Ishikawa (cell line): ENCODE results near the gene PSMD14.

Experiments used
- CEBPB ChIP-seq: IDR thresholded peaks from 2 replicates; pipeline ENCODE4 v1.6.1; 2012
- CREB1 ChIP-seq: IDR thresholded peaks from 2 replicates; pipeline ENCODE4 v1.6.1; 2012; ENCODE audit warnings: low read depth
- EGR1 ChIP-seq: IDR thresholded peaks from 2 replicates; pipeline ENCODE4 v1.6.1; 2012
- EP300 ChIP-seq: IDR thresholded peaks from 2 replicates; pipeline ENCODE4 v1.6.1; 2012; ENCODE audit warnings: borderline replicate concordance
- FOXM1 ChIP-seq: IDR thresholded peaks from 2 replicates; pipeline ENCODE4 v1.6.1; 2012; ENCODE audit warnings: low read depth, borderline replicate concordance
- MAX ChIP-seq: IDR thresholded peaks from 2 replicates; pipeline ENCODE4 v1.6.1; 2012
- NFIC ChIP-seq: IDR thresholded peaks from 2 replicates; pipeline ENCODE4 v1.6.1; 2012
- RAD21 ChIP-seq: IDR thresholded peaks from 2 replicates; pipeline ENCODE4 v1.6.1; 2012; ENCODE audit warnings: low read depth
- TAF1 ChIP-seq: IDR thresholded peaks from 2 replicates; pipeline ENCODE4 v1.6.1; 2012; ENCODE audit warnings: low read depth, mild to moderate bottlenecking
- TCF12 ChIP-seq: IDR thresholded peaks from 2 replicates; pipeline ENCODE4 v1.6.1; 2012; ENCODE audit warnings: low read depth
- TEAD4 ChIP-seq: IDR thresholded peaks from 2 replicates; pipeline ENCODE4 v1.6.1; 2012
- YY1 ChIP-seq: IDR thresholded peaks from 2 replicates; pipeline ENCODE4 v1.6.1; 2012; ENCODE audit warnings: low read depth
- ZBTB7A ChIP-seq: IDR thresholded peaks from 2 replicates; pipeline ENCODE4 v1.6.1; 2012; ENCODE audit warnings: low read depth
- TF ChIP-seq, protein P1 (sequence below): IDR thresholded peaks from 2 replicates; pipeline ENCODE4 v1.6.1; 2012
- TF ChIP-seq, protein P2 (sequence below): IDR thresholded peaks from 2 replicates; pipeline ENCODE4 v1.6.1; 2012; ENCODE audit warnings: low read depth, mild to moderate bottlenecking

Gene PSMD14

GRCh38 chr2:161425728-161426454 is 117.7 kb downstream of the PSMD14 start:
- TF ChIP-seq ZBTB7A (no peak), FOXM1 (no peak), EGR1 (no peak)
- TF ChIP-seq, protein P1, sequence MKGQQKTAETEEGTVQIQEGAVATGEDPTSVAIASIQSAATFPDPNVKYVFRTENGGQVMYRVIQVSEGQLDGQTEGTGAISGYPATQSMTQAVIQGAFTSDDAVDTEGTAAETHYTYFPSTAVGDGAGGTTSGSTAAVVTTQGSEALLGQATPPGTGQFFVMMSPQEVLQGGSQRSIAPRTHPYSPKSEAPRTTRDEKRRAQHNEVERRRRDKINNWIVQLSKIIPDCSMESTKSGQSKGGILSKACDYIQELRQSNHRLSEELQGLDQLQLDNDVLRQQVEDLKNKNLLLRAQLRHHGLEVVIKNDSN: no peak

- TF ChIP-seq CEBPB (no peak), NFIC (no peak), EP300 (no peak), CREB1 (no peak)
- TF ChIP-seq, protein P2, sequence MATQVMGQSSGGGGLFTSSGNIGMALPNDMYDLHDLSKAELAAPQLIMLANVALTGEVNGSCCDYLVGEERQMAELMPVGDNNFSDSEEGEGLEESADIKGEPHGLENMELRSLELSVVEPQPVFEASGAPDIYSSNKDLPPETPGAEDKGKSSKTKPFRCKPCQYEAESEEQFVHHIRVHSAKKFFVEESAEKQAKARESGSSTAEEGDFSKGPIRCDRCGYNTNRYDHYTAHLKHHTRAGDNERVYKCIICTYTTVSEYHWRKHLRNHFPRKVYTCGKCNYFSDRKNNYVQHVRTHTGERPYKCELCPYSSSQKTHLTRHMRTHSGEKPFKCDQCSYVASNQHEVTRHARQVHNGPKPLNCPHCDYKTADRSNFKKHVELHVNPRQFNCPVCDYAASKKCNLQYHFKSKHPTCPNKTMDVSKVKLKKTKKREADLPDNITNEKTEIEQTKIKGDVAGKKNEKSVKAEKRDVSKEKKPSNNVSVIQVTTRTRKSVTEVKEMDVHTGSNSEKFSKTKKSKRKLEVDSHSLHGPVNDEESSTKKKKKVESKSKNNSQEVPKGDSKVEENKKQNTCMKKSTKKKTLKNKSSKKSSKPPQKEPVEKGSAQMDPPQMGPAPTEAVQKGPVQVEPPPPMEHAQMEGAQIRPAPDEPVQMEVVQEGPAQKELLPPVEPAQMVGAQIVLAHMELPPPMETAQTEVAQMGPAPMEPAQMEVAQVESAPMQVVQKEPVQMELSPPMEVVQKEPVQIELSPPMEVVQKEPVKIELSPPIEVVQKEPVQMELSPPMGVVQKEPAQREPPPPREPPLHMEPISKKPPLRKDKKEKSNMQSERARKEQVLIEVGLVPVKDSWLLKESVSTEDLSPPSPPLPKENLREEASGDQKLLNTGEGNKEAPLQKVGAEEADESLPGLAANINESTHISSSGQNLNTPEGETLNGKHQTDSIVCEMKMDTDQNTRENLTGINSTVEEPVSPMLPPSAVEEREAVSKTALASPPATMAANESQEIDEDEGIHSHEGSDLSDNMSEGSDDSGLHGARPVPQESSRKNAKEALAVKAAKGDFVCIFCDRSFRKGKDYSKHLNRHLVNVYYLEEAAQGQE: no peak
Measured at GRCh38 chr2:161426455-161426921, 118.3 kb downstream of the PSMD14 start.

DNA sequence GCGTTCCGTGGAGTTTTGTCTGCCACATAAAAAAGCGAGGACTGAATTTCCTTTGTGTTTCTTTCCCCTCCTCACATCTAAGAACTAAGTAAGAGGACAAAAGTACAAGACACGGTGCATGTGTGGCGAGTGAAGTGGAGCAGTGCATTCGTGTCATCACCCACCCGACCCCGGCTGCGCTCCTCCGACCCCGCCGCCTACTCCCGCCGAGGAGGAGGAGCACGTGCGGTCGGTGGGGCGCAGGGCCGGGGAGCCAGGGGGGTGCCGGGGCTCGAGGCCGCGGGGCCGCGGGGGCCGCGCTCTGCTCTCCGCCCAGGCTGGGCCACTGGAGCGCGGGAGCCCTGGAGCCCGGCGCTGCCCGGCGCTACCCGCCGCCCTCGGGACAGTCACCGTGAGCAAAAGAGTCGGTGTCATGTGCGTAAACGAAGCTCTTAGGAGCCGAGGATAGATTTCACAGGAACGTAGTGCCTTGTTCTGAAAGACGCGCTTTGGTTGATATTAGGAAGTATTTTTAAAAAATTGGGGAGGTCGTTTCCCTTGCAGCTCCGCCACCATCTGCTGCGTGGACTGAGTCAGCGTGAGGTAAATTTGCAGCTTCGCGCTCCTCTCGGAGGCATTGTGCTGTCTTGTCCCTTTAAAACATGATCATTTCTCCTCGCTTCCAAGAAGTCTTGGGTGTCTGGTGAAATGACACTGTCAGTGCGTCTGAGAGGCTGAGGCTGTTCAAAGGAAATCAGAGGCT is 118.9 kb downstream of the PSMD14 start:
- no peak for TF ChIP-seq YY1
- no peak for TF ChIP-seq EP300
- TF ChIP-seq, protein P2: no peak
- no peak for TF ChIP-seq TEAD4
- no peak for TF ChIP-seq MAX
- TF ChIP-seq, protein P1: no peak
- no peak for TF ChIP-seq RAD21
- TF ChIP-seq NFIC: no peak
- no peak for TF ChIP-seq CEBPB
- TF ChIP-seq FOXM1: no peak
- no peak for TF ChIP-seq TAF1
- no peak for TF ChIP-seq CREB1
- TF ChIP-seq TCF12: no peak
- no peak for TF ChIP-seq EGR1

GRCh38 chr2:161427664-161428587 is 119.7 kb downstream of the PSMD14 start:
- TF ChIP-seq CEBPB (no peak), TAF1 (no peak), YY1 (no peak), ZBTB7A (no peak), TCF12 (no peak), RAD21 (no peak), EGR1 (no peak), EP300 (no peak), NFIC (no peak), MAX (no peak), TEAD4 (no peak), CREB1 (no peak), FOXM1 (no peak)
- TF ChIP-seq, protein P2: no peak
- TF ChIP-seq, protein P1: no peak
